Measurements from ENCODE around the gene KDM7A. TPM values are rescaled to one million over a fixed set of nuclear protein-coding genes. Genes with fewer than 3 reads are reported as not detected.

The KDM7A gene
- total and polyA plus RNA-seq, 2 of the 8 experiments (the other 6 are each of a cell fraction or from before 2014, with no cell fraction given): 2.2 to 12.5 TPM

DNA sequence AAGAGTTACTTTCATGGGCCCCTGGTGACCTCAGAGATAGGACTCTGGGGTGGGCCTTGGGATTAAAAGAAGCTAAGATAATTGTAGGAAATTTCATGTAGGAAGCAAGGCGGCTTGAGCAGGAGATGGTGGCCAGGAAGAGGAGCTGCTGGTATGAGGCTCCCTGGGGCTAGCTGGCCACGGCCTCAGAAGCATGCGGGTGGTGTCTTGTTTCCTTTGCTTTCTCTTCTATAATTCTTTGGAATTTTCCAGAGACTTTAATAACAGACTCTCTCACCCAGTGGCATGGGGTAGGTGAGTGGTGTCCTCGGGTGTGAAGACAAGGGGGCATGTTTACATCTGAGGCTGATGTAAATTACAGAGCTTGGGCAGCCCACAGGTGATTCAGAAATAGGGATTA, 41.9 kb upstream of the KDM7A start:
- Histone ChIP-seq H4K91ac (replicated peaks; ENCODE audit: insufficient read length, low read length) (no peak overlapping the region), H3K23me2 (ENCODE audit: low read depth, low read length) (no peaks in the 10 kb centered on the region), H3K4me3 (ENCODE audit: extremely low read depth in 1 of 4, insufficient read depth in 2 of 4, low read depth in 3 of 4, low read length in 4 of 4) (no peak overlapping the region), H3K4ac (replicated peaks; ENCODE audit: insufficient read length, low read depth, low read length) (no peak overlapping the region), H4K20me1 (replicated peaks in 1 of 2; ENCODE audit: control insufficient read depth in 1 of 2, insufficient read depth in 2 of 2, low read length in 2 of 2) (no peaks in the 10 kb centered on the region), H3K14ac (ENCODE audit: insufficient read length) (no peak overlapping the region), H3K27ac (ENCODE audit: low read depth, low read length) (no peak overlapping the region), H2BK120ac (replicated peaks; ENCODE audit: low read depth, low read length) (no peak overlapping the region), H3K27me3 (replicated peaks in 1 of 4; ENCODE audit: control insufficient read depth in 3 of 4, extremely low read depth in 1 of 4, insufficient read depth in 3 of 4, low read length in 3 of 4) (no peaks in the 10 kb centered on the region), H2BK12ac (ENCODE audit: low read depth, low read length) (no peak overlapping the region), H2BK5ac (ENCODE audit: low read depth, low read length) (no peak overlapping the region), H2BK15ac (ENCODE audit: low read length) (no peak overlapping the region), H2AK5ac (ENCODE audit: low read depth, low read length) (no peak overlapping the region), H4K5ac (ENCODE audit: insufficient read length, low read depth, low read length) (no peak overlapping the region), H3K4me1 (replicated peaks in 1 of 4; ENCODE audit: control insufficient read depth in 3 of 4, insufficient read depth in 4 of 4, low read length in 3 of 4) (no peaks in the 10 kb centered on the region), H3K56ac (replicated peaks; ENCODE audit: insufficient read length, low read depth, low read length) (no peak overlapping the region), H2BK20ac (ENCODE audit: low read length) (no peak overlapping the region), H3K9me3 (ENCODE audit: insufficient read depth in 2 of 2, low read depth in 1 of 2, low read length in 1 of 2) (no peaks in the 10 kb centered on the region), H3K18ac (ENCODE audit: extremely low read depth, low read length) (no peak overlapping the region), H3K79me2 (ENCODE audit: control insufficient read depth in 1 of 2, insufficient read depth in 2 of 2, low read length in 2 of 2) (no peaks in the 10 kb centered on the region), H4K8ac (ENCODE audit: extremely low read depth, insufficient read depth, low read length) (no peak overlapping the region), H3K4me2 (ENCODE audit: insufficient read depth in 1 of 2, low read depth in 2 of 2, low read length in 2 of 2) (no peak overlapping the region), H3K9ac (replicated peaks in 1 of 4; ENCODE audit: extremely low read depth in 1 of 4, low read depth in 3 of 4, low read length in 3 of 4) (no peak overlapping the region), H2AFZ (ENCODE audit: low read length) (no peak overlapping the region), H3K23ac (ENCODE audit: insufficient read length) (no peak overlapping the region), H3K79me1 (ENCODE audit: low read depth, low read length) (no peaks in the 10 kb centered on the region), H3K36me3 (ENCODE audit: control insufficient read depth in 2 of 4, insufficient read depth in 4 of 4, low read length in 3 of 4) (no peaks in the 10 kb centered on the region)
- no peak for FAIRE-seq
- TF ChIP-seq KDM4A (IDR thresholded peaks at IDR 0.05; ENCODE audit: low read depth, low read length, severe bottlenecking): no peak
- no peak for TF ChIP-seq RNF2 (IDR thresholded peaks at IDR 0.05; ENCODE audit: borderline replicate concordance, low read depth, low read length, missing control alignments, poor library complexity, severe bottlenecking)
- TF ChIP-seq BCL11A (IDR thresholded peaks at IDR 0.05; ENCODE audit: low read depth in 2 of 2, low read length in 2 of 2): no peak
- no peak for TF ChIP-seq POLR2AphosphoS5 (IDR thresholded peaks at IDR 0.05; ENCODE audit: low read depth, low read length)
- no peak for TF ChIP-seq GTF2F1 (IDR thresholded peaks at IDR 0.05; ENCODE audit: borderline replicate concordance, low read depth, low read length)
- no peak for TF ChIP-seq HDAC2 (IDR thresholded peaks at IDR 0.05; ENCODE audit: borderline replicate concordance in 1 of 2, low read depth in 2 of 2, low read length in 2 of 2)
- TF ChIP-seq SP2 (IDR thresholded peaks at IDR 0.05; ENCODE audit: low read length): no peak
- no peak for TF ChIP-seq POU5F1 (IDR thresholded peaks at IDR 0.05; ENCODE audit: low read depth, low read length)
- CTCF ChIA-PET (ENCODE audit: partially characterized antibody): no interaction called here
- POLR2A ChIA-PET (ENCODE audit: partially characterized antibody): no interaction called here
- 88% methylated on average over 4 of the region's 4 CpGs; no CpG with 5 or more reads in 1 of the 2 experiments for WGBS, 2 experiments (ENCODE audit: extremely low coverage in 1 of 2, insufficient coverage in 1 of 2, insufficient read length in 1 of 2, insufficient replicate concordance in 2 of 2, low coverage in 1 of 2, low lambda C conversion rate in 2 of 2, missing lambda C conversion rate in 1 of 2)
- no peak for DNase-seq (ENCODE audit: low read depth in 1 of 2, low spot score in 2 of 2)
